Measurements from ENCODE around the gene CELSR1. TPM values are rescaled to one million over a fixed set of nuclear protein-coding genes. Genes with fewer than 3 reads are reported as not detected.
A peak's percentile ranks its signal among the peaks of the same experiment; 100 is the strongest.

CELSR1 gene
- total and polyA plus RNA-seq, 2 of the 13 experiments (the other 11 are each of a cell fraction or from before 2014, with no cell fraction given), result 0.78 to 1.8 TPM

- no peak for TF ChIP-seq SRSF1 (optimal IDR thresholded peaks at IDR 0.05; ENCODE audit: low read depth, low read length)
- no peak for TF ChIP-seq ZMYM3 (CRISPR knock-in tag; IDR thresholded peaks at IDR 0.05)
- TF ChIP-seq ZNF430 (CRISPR knock-in tag; IDR thresholded peaks at IDR 0.05), result no peak
- TF ChIP-seq, protein P1, sequence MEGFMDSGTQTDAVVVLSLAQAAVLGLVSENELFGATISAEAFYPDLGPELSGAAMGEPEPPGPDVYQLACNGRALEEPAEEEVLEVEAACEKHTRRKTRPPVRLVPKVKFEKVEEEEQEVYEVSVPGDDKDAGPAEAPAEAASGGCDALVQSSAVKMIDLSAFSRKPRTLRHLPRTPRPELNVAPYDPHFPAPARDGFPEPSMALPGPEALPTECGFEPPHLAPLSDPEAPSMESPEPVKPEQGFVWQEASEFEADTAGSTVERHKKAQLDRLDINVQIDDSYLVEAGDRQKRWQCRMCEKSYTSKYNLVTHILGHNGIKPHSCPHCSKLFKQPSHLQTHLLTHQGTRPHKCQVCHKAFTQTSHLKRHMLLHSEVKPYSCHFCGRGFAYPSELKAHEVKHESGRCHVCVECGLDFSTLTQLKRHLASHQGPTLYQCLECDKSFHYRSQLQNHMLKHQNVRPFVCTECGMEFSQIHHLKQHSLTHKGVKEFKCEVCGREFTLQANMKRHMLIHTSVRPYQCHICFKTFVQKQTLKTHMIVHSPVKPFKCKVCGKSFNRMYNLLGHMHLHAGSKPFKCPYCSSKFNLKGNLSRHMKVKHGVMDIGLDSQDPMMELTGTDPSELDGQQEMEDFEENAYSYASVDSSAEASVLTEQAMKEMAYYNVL (CRISPR knock-in tag; IDR thresholded peaks at IDR 0.05; ENCODE audit: borderline replicate concordance), result no peak
- no peak for TF ChIP-seq SIN3A (IDR thresholded peaks at IDR 0.05; ENCODE audit: borderline replicate concordance, low read depth, low read length)
- TF ChIP-seq CC2D1A (CRISPR knock-in tag; IDR thresholded peaks at IDR 0.05), result no peak
- TF ChIP-seq ARHGAP35 (CRISPR knock-in tag; IDR thresholded peaks at IDR 0.05; ENCODE audit: borderline replicate concordance), result no peak
- no peak for TF ChIP-seq SMAD1 (CRISPR knock-in tag; IDR thresholded peaks at IDR 0.05; ENCODE audit: borderline replicate concordance, low read depth)
- no peak for TF ChIP-seq ZNF644 (CRISPR knock-in tag; IDR thresholded peaks at IDR 0.05; ENCODE audit: low read depth)
- peak; percentile 82 for TF ChIP-seq FOSL2 (CRISPR knock-in tag; IDR thresholded peaks at IDR 0.05)
- TF ChIP-seq HOXD1 (CRISPR knock-in tag; IDR thresholded peaks at IDR 0.05), result no peak
- TF ChIP-seq, protein P2, sequence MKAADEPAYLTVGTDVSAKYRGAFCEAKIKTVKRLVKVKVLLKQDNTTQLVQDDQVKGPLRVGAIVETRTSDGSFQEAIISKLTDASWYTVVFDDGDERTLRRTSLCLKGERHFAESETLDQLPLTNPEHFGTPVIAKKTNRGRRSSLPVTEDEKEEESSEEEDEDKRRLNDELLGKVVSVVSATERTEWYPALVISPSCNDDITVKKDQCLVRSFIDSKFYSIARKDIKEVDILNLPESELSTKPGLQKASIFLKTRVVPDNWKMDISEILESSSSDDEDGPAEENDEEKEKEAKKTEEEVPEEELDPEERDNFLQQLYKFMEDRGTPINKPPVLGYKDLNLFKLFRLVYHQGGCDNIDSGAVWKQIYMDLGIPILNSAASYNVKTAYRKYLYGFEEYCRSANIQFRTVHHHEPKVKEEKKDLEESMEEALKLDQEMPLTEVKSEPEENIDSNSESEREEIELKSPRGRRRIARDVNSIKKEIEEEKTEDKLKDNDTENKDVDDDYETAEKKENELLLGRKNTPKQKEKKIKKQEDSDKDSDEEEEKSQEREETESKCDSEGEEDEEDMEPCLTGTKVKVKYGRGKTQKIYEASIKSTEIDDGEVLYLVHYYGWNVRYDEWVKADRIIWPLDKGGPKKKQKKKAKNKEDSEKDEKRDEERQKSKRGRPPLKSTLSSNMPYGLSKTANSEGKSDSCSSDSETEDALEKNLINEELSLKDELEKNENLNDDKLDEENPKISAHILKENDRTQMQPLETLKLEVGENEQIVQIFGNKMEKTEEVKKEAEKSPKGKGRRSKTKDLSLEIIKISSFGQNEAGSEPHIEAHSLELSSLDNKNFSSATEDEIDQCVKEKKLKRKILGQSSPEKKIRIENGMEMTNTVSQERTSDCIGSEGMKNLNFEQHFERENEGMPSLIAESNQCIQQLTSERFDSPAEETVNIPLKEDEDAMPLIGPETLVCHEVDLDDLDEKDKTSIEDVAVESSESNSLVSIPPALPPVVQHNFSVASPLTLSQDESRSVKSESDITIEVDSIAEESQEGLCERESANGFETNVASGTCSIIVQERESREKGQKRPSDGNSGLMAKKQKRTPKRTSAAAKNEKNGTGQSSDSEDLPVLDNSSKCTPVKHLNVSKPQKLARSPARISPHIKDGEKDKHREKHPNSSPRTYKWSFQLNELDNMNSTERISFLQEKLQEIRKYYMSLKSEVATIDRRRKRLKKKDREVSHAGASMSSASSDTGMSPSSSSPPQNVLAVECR (CRISPR knock-in tag; IDR thresholded peaks at IDR 0.05; ENCODE audit: borderline replicate concordance), result 0 out of 2 replicates have a peak, but pooled peaks have one; percentile 17
- TF ChIP-seq BRF2 (CRISPR knock-in tag; IDR thresholded peaks at IDR 0.05), result no peak
- TF ChIP-seq NR2F1 (CRISPR knock-in tag; IDR thresholded peaks at IDR 0.05), result 0 out of 4 replicates have a peak, but pooled peaks of 1 of the 2 experiments have one; percentile 4
- no peak for TF ChIP-seq KLF13 (CRISPR knock-in tag; IDR thresholded peaks at IDR 0.05)
- no peak for TF ChIP-seq CBX5 (CRISPR knock-in tag; IDR thresholded peaks at IDR 0.05; ENCODE audit: borderline replicate concordance)
- TF ChIP-seq ZNF660 (CRISPR knock-in tag; IDR thresholded peaks at IDR 0.05; ENCODE audit: borderline replicate concordance, low read depth), result no peak
- TF ChIP-seq RAD21 (CRISPR knock-in tag; IDR thresholded peaks at IDR 0.05), result no peak
Measured at GRCh38 chr22:46370584-46371291, 166.7 kb downstream of the CELSR1 start (continued).
